Left renal cortex interstitium (tissue), 4 donors: ENCODE measurements around the gene REPS1. TPM values are rescaled to one million over a fixed set of nuclear protein-coding genes. Genes with fewer than 3 reads are reported as not detected.

Experiments
- DNase-seq, 4 donors: peaks; one replicate each; pipeline ENCODE4 v3.0.0-alpha.2; 2013; ENCODE audit warnings: low read depth in 4 of 4, low spot score in 2 of 4, missing footprints in 1 of 4
- polyA plus RNA-seq, 4 donors: library from polyadenylated mRNA; unstranded; fragments of 120-200 nt; gene quantifications; one replicate each; pipeline ENCODE4 v1.2.1, GENCODE V29; 2013; ENCODE audit not compliant: insufficient read length in 4 of 4

Gene REPS1
- polyA plus RNA-seq, 4 donors = 57.4 to 89.5 (median 77.3) TPM

DNA sequence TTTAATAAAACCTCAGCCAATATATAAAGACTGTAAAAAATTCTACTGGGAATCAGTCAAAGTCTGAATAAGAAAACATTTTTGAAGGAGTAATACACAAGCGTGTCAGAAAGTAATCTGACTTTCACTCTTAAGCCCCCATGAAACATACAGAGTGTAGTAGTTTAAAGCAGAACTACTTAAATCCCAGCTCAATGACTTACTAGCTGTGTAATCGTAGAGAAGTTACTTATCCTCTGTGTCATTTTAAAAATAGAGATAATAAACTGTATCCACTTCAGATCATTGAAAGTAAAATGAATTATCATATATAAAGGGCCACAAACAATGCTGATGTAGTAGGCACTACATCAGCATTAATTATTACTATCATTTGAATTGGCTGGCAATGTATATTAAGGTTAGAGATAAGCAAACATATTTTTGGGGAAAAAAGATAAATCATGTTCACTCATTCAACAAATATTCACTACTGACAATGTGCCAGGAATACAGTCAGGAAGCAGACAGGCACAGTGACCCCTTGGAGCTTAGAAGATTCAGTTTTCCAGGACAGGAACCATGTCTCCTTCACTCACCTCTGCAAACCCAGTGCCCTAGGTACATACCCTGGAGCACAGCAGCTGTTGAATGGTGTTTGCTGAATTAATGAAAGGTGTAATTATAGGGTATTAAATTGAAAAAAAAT, 14.4 kb downstream of the REPS1 start:
- DNase-seq = no peak

DNA sequence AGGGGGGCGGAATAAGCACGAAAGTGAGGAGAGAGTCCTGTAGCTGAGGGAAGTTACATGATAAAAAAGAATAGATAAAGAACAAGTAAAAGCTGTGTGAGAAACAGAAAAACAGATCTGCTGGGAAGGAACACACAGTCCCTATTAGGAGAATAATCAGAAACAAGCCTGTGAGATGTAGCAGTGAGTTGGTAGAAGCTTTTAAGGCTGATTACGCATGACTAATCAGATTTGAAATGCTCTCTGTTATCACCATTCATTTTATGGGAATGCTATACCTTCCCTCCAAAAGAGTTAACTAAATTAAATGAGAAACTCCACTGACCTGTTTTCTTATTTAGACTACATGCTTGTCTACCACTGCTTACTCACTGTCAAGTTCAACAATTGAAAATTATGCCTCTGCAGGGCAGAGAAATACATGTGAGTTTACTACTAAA, 15.8 kb downstream of the REPS1 start:
- no peak for DNase-seq

DNA sequence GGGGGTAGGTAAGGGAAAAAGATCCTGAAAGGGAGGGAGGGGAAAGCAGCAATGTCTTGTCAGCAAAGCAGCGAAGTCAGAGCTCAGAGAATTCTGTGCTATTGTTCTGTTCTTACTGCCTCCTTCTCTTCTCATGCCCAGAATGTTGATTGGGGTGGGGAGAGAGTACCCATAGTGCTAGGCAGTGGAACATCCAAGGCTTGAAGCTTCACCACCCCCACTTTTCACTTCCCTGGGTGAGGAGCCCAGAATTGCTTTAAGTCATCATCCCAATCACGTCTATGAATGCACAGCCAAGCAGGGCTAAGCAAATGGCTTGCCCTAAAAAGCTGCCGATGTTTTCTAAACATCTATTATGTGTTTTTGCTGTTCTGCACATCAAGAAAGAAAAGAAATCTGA, 16.5 kb downstream of the REPS1 start:
- no peak for DNase-seq

DNA sequence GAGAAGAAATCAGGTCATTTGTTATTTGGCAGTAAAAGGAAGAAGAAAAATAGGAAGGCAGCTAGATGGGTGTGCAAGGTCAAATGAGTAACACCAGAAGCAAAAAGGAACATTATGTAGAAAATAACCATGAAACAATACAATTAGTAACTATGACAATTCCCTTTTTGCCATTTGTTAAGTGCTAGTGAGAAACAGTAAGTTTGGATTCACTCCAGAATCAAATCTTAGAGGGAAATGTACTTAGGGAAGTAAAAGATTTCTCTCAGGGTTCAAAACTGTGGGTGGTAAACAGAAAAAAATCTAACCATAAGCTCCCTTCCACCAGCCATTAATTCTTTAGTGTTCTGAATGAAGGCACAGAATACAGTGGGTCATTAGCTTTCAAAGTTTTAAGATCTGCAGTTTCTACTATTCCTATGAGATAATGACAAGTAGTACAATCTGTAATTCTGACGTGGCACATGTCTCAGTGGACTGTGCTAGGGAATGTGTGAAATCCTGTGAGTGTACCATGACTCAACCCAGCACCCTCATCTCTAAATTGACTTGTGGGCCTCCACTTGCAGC, 17.1 kb downstream of the REPS1 start:
- DNase-seq = no peak

DNA sequence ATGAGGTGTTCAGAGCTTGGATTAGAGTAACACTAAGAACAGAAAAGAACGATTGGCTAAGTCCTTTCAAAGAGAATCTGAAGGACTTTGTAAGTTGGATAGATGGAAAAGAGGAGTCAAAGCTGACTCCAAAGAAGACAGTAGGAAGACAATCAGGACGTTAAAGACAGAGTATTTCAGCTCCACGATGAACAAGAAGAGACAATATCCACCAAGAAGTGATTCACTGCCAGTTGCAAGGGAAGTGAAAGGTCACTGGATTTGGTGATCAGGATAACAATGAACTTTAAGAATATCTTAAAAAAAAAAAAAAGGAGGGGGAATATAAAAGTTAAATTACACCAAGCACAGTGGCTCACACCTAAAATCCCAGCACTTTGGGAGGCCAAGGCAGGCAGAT, 17.9 kb downstream of the REPS1 start:
- no peak for DNase-seq

DNA sequence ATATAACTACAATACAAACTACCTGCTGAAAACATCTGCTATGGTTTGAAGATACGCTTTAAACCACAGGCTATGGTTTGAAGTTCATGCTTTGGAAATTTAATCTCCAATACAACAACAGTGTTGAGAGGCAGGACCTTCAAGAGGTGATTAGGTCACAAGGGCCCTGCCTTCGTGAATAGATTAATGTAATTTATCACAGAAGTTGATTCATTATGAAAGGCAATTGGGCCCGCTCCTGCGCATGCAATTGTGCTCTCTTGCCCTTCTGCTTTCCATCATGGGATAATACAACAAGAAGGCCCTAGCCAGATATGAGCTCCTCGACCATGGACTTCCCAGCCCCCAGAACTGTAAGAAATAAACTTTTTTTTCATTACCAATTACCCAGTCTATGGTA, 21.2 kb downstream of the REPS1 start:
- no peak for DNase-seq

DNA sequence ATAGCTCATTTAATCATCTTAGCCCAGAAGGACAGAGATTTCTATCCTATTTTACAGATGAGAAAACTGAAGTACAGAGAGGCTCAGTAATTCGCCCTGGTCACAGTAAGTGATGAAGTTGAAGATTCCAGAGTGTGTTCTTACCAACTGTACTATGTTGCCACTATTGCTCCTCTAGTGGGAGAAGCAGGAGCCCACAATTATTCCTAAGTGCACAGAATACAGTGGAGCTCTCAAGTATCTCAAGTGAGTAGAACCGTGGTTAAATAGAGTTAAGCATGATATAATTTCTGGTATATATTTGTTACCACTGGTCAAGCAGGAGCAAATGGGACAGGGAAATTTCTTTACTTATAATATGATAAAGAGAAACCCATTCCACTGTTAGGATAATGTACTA, 22.1 kb downstream of the REPS1 start:
- no peak for DNase-seq

DNA sequence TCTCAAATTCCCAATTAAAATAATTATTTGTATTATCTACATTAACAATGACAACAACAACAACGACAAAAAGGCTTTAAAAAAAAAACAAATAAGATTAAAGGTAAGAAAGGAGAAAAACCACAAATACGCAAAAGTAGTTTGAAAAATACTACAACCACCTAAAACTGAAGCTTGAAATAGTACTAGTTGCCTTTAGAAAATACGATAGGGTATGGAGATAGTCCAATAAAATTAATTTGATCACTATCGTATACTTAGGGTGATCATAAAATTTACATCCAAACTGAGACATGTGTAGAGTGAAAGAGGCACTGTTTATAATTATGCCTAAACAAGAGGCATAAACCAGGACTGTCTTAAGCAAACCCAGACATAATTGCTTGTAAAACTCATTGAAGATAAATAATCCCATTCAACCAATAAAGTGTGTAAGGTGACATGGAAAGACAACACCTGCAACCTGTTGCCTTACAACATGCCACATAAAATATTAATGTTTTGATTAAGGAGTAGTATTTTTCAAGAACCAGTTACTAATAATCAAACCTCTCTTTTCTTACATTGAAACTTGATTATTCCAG, 22.7 kb downstream of the REPS1 start:
- no peak for DNase-seq

DNA sequence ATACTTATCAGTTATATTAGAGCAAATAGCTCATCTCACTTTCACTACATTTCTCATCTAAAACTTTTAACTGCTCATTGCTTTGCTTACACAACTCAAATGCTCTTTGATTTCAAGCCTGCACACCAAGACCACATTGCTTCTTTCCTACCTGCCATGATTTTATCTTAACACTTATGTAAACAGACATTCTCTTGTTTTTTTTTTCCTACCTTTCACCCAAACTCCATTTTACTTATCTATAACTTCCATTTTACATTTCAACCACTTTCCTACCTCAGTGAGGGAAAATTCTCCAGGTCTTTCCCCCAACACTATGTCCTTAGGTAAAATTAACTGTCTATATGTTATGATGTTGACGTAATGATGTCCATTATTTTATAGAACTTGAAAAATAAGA, 24.0 kb downstream of the REPS1 start:
- DNase-seq = no peak

DNA sequence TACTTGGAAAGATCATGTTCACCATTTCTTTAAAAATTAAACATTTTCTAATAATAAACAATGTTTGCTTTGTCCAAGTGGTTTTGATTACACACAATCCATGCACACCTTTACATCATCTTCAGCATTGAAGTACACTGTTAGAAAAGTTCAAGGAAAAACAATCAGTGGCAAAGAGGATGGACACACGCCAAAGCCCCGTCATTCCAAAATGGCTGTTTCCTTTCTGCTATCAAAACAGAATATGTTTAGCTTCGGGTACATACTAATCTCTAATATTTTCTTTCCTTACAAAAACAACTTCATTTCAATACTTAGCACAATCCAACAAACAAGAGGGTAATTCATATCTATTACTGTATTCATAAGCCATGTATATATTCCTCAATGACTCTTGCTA, 24.5 kb downstream of the REPS1 start:
- no peak for DNase-seq

DNA sequence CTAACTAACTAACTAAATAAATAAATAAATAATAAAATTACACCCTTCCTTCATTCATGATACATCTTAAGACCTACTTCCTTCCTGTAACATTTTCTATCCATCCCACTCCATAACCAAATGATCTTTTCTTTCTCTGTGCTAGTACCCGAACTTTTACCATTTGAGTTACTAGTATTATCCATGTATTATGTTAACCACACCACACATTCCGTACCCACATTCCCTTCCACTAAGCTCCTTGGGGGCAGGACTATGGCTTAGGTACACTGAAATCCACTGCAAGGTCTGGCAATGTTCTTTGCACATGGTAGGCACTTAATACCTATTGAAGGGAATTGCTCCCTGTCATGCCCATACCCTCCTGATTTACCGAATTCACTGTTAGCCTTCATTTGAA, 24.9 kb downstream of the REPS1 start:
- no peak for DNase-seq

DNA sequence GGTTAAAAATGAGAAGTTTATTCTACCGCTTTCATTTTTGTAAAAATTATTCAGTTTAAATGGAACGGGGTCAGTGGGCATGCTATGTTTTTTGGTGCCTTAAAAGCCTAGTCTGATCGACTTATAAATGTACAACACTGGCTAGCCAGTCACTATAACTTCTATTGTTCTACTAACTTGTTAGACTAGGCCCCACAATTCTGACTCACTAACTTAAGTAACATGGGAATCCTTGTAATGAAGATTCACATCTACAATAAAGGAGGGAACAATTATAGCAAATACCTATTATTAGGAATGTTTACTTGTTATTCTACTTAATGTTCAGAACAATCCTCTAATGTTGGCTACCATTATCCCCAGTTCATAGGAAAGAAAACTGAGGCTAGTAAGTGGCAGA, 28.5 kb downstream of the REPS1 start:
- DNase-seq = no peak

DNA sequence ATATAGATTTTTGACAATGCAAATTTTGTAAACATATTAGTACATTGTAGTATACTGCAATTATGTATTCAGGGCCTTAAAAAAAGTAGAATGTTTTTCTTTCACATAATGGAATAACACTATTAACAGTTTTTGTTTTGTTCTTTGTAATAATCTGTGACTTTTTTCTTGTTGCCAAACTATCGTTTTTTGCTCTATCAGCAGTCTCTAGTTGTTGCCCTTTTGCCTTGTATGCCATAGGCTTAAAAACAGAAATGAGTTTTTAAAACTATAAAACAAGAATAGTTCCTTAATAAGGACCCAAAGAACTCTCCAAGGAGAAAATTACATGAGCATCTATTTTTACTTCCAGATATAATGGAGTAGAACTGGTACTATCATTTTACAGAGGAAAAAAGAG, 29.5 kb downstream of the REPS1 start:
- no peak for DNase-seq

DNA sequence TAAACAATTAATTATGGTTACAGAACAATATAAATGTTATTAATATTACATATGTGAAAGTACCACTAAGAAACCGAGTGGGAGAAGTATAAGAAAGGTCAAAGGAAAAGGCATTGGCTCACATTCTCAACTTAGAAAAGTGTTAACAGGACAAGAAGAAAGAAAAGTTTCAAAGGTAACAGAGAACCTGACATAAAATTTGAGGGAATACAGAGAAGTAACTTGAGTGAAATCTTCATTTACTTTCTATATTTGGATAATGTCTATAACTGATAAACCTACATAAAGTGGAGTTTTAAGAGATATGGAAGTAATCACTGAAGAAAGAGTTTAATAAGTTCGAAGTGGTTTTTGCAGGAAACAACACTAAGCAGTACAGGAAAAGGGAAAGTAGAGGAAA, 30.1 kb downstream of the REPS1 start:
- DNase-seq = no peak

DNA sequence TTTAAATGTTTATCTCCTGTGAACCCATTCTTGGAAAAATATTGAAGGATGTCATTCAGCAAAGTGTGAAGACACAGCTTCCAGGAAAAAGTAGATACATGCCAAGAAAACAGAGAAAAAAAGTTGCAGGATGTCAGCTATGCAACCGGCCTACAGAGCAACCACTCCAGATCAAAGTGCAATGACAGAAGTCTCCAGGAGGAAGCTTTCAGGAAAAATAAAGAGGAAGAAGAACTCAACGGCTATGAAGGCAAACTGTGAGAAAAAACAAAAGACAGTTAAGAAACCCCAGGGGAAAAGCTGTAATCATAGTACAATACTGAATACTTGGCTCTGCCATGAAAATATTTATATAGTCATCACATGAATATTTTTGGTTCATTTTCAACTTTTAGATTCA, 30.6 kb downstream of the REPS1 start:
- DNase-seq = no peak

DNA sequence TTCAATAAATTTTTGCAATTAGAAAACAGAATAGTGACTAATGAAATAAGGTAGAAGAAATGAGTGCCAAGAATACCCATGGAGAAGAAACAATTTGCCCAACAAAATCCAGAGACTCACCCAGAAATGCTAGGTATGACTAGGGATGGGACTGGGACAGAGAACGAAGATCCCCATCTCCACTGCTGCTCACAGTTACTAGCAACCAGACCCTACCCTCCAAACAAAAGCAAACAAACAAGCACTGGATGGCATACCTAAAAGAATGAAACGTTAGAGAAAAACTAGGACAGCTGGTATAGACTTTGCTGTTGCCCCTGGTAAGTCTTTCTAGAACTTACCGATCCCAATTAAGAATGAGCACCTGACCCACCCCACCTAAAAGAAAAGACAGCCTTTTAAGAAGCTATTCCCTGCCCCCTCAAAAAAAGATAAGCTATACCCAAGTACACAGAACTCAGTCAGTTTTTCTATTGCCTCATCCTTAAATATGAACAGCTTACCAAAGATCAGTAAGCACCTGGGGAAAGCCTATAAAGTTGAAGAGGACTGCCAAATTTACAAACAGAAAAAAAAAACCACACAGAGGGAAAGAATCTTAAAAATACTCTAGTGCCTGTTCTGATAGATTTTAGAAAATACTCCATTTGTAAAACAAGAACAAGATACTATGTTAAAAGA, 31.7 kb downstream of the REPS1 start:
- DNase-seq = no peak

DNA sequence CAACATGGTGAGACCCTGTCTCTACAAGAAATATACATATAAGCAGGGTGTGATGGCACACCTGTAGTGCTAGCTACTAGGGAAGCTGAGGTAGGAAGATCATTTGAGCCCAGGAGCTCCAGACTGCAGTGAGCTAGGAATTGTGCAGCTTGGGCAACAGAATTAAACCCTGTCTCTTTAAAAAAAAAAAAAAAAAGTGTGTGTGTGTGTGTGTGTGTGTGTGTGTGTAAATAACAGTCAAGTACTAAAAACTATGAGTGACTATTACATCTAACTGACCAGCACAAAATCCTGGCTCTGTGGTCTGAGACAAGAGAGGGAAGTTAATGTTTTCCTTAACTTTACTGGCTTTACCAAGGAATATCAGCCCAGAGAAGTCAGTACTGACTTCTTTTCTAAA, 32.8 kb downstream of the REPS1 start:
- DNase-seq = no peak

DNA sequence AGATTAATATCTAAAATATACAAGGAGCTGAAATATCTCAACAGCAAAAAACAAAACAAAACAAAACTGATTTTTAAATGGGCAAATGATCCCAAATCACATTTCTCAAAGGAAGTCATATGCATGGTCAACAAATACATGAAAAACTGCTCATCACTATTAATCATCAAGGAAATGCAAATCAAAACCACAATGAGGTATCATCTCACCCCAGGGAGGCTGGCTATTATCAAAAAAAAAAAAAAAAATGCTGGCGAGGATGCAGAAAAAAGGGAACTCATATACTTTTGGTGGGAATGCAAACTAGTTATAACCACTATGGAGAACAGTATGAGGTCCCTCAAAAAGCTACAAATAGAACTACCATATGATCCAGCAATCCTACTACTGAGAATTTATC, 34.6 kb downstream of the REPS1 start:
- DNase-seq = no peak

DNA sequence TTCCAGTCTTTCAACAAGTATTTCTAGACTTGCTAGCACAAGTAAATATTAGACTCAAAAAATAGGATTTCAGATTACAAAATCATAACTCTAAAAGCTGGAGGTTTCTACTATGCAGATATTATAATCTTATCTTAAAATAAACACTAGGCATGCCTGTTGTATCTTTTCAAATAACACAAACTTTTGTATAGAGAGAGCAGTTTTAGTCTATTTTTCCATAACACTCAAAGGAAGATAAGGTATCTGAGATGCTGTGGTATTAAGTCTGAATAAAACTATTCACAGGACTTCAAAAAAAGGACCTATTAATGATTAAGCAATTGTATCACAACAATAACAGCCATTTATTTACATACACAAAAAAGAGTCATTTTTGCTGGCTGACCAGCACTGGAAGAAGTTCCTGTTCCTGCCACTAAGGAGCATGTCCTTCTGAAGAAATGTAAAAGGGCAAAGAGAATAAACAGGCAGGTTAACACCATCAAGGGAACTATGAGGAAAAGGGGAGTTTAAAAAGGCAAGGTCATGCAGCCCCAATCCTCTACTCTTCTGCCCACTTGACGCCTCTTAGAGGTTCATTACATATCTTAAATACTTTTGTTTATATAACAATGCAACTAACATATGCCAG, 39.4 kb downstream of the REPS1 start:
- no peak for DNase-seq

DNA sequence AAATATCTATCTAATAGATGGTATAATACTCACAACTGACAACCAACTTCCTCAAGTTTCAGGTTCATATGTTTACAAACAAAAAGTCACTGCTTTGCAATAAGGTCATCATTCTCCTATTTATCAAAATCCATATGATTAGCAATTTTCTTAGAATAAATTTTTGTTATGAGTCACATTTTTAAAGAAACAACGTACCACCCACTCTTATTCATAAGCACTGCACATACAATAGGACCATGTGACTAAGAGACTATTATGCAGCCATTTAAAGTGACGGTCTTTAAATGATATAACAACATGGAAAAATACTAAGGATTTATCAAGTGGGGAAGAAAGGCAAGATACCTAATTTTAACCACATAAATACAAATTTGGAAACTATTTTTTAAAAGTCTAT, 40.0 kb downstream of the REPS1 start:
- no peak for DNase-seq

DNA sequence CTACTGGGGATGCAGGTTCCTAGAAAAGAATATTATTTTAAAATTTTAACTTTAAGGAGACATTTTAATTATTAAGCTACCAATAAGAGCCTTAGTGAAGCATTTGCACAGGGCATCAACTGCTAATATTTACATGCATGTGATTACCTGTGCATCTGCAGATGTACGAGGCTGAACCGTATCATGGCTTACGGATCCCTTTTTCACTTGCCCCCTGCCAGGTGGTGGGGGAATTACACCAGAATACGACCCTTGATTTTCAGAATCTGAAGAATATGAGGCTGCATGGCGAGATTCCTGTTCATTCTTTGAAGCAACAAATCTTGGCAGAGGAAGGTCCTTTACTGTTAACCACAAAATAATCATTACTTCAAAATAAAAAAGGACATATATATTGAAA, 42.7 kb downstream of the REPS1 start:
- DNase-seq = no peak
